GM19025 (cell line): ENCODE measurements around the gene TMEM222.

Source experiments
- ATAC-seq: cut with Tn5 transposase; IDR thresholded peaks from one replicate; pipeline ENCODE4 v1.9.1; 2021; ENCODE audit warnings: mild to moderate bottlenecking, low read depth, moderate library complexity; ENCODE audit not compliant: unreplicated experiment

TMEM222 gene

DNA sequence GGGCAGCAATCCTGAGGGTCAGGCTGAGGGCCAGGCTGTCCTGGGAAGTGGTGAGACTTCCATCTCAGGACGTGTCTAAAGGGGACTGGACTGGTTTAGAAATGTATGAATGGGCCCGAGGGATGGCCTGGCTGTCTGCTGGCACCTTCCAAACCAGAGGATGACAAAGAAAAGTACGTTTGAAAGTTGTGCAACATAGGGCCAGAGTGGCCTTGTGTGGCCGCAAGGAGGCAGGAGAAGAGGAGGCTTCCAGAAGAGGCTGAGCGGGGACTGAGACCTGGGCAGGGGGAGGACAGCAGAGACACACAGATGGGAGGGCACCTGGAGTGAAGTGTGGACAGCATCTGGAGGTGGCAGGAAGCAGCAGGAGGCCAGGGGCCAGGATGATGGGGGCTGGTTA lies 17.2 kb downstream of the TMEM222 start:
- no peak for ATAC-seq

DNA sequence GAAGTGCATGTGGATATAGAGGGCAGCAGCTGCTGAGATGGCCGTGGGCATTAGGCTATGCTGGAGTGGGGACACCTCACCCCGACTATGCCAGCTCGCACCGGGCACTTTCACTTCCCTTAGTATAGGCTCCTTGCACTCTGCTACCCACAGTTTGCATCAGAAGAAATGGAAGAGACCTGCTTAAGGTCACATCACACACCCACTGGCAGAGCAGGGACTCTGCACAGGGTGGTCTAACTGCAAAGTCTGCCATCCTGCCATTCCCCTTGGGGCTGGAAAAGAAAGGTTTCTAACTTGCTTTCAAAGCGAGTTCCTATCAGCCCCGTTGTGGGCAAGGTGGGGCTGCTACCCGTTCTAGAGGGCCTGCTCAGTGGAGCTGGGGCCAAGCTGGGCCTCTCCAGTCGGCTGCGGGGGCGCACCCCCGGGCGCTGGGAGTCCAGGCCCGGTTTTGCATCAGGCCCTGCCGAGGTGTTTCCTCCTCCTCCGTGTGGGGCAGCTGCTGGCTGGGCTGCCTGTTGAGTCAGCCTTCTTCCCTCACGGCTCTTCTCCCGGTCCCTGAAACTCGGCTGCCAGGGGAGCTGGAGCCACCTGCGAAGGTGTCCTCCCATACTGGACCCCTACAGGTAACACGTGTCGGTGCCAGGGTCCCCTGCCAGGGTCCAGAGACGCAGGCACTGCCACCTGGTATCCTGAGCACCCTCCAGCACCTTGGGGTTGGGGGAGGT lies 19.7 kb downstream of the TMEM222 start, which contains the start of gene SYTL1:
Gene SYTL1 (plus strand): TSS at position 498 of the 728 bp plus-strand sequence. CDS start 3,313 bp downstream, outside the sequence.
- ATAC-seq = no peak

DNA sequence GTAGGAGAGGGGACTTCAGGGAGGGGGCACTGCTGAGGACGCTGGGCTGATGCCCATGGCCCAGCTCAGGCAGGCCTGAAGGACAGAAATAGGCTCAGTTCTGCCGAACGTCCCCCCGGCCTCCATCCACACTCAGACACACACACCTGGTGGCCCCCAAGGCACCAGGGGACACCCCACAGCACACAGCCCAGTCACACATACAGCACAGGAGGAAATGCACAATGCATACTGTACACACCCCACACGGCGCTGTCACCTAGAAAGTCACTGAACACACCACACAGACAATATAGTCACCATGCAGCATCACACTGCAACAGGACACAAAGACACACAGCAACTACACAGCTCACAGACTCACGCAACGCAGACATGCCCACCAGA lies 20.4 kb downstream of the TMEM222 start:
- ATAC-seq = no peak

DNA sequence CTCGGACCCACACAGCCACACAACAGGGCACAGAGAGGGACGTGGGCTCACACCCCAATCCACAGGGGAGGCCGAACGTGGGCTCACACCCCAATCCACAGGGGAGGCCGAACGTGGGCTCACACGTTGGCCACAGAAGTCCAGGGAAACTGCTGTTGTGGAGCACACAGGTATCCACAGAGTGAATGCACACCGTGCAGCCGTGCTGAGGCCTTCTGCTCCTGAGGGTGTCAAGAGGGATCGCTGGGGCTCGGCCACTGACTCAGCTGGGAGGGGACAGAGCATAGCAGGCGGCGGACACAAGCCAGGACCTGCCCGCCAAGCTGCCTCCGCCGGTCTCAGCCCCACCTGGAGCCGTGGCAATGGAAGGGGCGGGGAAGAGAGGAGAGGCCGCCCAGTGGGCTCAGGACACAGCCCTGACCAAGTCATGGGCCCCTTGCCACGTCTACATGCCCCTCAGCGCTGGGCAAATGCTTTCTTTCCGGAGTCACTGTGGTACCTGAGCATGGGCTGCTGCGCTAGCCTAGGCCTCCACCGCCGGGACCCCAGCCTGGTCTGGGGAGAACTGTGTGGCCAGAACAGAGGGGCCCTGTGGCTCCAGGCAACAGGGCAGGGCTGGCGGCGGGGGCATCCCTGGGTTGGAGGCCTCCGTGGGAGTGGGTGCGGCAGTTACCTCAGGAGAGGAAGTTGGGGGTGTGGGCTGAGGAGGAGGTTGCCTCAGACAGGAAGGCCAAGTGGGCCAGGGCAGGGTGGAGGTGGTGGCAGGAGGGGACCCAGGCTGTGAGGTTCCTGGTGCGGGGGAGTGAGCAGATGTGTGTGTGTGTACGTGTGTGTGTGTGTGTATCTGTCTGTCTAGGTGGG lies 21.0 kb downstream of the TMEM222 start:
- no peak for ATAC-seq

DNA sequence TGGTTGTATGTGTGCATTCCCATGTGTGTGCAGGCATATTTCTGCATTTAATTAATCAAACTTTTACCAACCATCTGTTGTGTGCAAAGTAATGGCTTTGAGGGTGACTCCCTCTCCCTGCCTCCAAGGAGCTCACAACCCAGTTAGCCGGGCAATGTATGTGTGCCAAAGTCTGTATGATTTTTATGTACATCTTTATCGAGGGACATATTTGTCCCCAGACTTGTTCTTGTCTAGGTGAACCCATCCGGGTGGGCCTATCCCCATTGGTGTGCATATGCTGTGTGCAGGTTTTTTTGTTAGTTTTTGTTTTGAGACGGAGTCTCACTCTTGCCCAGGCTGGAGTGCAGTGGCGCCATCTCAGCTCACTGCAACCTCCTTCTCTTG lies 21.7 kb downstream of the TMEM222 start:
- ATAC-seq = no peak

DNA sequence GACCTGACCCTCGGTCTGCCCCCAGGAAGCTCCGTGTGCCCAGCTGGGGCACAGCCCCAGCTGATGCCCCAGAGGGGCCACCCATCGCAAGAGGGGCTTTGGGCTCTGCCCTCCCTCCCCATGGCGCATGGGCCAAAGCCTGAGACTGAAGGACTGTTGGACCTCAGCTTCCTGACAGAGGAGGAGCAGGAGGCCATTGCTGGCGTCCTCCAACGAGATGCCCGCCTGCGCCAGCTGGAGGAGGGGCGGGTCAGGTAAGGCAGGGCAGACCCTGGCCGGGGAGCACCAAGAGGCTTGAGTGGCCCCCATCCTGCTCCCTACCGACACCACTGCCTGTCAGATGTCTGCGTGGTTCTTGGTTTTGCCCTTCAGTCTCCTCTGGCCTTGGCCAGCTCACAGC lies 23.3 kb downstream of the TMEM222 start:
- ATAC-seq = no peak

DNA sequence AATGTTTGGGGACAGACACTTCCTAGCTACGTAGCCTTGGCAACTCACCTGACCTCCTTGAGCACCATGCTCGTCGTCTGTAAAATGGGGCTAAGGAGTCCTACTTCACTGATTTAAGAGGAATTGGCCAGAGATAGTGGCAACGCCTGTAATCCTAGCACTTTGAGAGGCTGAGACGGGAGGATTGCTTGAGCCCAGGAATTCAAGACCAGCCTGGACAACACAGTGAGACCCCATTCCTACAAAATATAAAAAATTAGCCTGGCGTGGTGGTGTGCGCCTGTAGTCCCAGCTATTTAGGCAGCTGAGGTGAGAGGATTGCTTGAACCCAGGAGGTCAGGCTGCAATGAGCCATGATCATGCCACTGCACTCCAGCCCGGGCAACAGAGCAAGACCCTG lies 24.4 kb downstream of the TMEM222 start:
- ATAC-seq = no peak

DNA sequence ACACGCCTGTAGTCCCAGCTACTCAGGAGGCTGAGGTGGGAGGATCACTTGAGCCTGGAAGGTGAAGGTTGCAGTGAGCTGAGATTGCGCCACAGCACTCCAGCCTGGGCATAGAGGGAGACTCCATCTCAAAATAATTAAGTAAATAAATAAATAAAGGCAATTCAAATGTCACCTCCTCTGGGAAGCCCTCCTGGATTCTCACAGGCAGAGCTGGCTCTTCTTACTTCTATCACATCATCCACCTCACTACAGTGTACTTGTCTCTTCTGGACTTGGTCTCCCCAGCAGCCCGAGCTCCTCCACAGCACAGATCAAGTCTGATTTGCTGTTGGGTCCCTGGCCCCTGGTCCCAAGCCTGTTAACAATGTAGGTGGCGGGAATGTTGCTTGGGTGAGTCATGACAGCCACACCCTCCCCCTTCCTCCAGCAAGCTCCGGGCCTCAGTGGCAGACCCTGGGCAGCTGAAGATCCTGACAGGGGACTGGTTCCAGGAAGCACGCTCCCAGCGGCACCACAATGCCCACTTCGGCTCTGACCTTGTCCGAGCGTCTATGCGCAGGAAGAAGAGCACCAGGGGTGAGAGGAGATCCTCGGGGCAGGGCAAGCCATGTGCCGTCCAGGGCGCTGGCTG lies 25.1 kb downstream of the TMEM222 start:
- ATAC-seq = no peak

DNA sequence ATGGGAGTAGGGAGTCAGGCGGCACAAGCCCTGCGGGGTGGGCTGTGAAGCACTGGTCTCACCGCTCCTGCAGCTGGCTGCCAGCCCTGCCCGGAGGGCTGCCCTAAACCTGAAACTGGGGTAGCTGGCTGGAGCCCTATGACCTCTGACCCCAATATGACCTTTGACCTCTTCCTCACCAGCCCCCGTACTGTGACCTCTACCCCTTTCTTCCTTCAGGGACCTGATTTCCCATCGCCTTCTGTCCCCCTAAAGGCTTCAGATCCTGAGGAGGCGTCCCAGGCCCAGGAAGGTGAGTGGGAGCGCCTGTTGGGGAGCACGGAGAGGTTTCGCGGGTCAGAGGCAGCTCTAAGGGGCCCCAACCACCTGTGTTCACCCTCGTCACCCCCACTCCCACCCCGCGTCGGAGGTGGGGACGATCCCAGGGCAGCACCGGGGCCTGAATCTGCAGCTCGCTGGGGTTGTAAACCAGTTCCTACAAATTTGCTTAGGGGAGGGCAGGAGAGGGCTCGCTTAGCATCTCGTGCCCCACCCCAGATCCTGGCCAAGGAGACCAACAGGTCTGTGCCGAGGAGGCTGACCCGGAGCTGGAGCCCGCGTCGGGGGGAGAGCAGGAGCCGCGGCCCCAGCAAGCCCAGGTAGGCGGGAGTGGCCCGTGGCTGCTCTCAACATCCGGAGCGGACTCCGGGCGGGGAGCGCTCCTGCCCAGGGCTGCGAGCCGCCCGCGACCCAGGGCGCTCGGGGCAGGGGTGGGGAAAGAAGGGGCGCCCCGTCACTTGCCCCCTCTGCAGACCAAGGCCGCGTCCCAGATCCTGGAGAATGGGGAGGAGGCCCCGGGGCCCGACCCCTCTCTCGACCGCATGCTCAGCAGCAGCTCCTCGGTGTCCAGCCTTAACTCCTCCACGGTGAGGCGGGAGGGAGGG lies 27.2 kb downstream of the TMEM222 start:
- no peak for ATAC-seq

DNA sequence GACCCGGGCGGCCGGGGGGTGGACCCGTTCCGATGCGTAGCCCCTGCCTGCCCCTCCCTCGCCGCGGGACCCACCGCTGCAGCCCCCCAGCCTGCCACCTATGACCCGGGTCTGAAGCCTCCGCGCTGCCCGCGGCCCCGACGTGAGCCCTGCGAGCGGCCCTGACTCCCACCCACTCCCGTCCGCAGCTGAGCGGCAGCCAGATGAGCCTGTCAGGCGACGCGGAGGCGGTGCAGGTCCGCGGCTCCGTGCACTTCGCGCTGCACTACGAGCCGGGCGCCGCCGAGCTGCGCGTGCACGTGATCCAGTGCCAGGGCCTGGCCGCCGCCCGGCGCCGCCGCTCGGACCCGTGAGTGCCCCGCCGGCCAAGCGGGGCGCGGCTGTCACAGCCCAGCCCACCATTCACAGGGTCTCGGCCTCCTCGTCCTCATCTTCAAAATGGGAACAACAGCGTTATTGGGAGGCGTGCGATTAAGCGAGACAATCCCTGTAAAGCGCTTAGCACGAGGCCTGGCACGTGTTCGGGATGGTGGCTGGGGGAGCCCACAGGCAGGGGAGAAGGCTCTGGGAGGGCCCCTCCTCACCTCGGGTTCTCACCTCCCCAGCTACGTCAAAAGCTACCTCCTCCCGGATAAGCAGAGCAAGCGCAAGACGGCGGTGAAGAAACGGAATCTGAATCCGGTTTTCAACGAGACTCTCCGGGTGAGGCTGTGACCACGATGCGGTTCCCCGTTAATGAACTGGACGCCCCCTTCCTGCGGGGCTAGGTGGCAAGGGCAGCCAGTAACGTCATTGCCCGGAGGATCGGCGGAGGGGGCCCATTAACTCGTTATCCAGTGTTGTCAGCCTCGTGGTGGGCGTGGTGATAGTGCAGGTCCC lies 28.1 kb downstream of the TMEM222 start:
- no peak for ATAC-seq

DNA sequence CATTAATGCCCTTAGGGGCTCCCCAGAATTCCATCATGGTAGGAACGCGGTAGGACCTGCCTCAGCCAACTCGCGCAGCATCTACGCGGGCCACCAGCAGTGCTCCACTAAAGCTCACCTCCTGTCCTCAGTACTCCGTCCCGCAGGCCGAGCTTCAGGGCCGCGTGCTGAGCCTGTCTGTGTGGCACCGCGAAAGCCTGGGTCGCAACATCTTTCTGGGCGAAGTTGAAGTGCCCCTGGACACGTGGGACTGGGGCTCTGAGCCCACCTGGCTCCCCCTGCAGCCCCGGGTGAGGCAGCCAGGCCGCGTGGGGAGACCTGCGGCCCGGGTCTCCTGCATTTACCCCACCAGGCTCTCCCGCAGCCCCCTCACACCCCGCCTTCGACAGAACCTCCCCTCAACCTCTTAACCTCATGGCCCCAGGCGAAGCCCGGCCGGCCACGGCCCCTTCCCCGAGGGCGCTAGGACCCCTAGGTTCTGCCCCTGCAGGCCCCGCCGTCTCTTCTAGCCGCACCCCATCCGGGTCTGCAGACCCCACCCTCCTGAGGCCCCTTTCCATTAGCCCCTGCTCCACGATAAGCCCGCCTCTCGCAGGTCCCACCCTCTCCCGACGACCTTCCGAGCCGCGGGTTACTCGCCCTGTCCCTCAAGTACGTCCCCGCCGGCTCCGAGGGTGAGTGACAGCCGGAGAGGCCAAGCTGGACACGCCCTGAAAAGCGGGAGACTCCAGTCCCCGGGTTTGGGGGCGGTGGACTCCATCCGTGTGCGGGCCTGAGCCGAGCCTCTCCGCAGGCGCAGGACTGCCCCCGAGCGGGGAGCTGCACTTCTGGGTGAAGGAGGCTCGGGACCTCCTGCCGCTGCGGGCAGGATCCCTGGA lies 28.9 kb downstream of the TMEM222 start:
- ATAC-seq = no peak

DNA sequence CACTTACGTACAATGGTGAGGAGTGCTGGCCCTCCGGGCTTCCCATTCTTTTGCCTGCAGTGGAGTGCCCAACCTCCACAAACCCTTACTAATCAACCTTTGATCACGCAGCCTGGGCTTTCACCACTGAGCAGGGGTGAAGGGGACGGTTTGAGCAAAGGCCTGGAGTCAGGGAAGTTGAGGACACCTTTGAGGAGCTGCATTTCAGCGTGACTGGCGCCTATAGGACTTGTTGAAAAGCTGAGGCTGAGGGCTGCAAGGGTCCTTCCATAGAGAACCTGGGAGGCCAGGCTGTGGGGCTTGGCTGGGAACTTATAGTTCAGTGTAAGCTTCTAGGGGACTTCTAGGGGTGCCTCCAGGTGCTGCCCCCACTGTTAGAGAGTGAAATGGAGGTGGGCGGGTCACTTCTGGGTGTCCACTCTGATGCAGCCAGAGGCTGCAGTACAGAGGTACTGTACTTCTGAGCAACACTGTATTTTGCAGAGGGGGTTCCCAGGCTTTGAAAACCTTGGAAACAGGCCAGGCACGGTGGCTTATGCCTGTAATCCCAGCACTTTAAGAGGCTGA lies 29.7 kb downstream of the TMEM222 start:
- no peak for ATAC-seq

DNA sequence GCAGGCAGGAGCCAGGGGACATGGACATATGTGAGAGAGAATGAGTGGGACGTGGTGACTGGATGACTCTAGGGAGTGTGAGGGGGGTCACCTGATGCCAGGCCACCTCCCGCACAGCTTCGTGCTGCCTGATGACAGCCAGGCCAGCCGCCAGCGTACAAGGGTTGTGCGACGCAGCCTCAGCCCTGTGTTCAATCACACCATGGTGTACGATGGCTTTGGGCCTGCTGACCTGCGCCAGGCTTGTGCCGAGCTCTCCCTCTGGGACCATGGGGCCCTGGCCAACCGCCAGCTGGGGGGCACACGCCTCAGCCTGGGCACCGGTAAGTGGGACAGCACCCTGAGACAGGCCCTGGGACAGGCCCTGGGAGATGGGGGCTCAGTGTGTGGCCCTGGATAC lies 31.2 kb downstream of the TMEM222 start:
- ATAC-seq = no peak

DNA sequence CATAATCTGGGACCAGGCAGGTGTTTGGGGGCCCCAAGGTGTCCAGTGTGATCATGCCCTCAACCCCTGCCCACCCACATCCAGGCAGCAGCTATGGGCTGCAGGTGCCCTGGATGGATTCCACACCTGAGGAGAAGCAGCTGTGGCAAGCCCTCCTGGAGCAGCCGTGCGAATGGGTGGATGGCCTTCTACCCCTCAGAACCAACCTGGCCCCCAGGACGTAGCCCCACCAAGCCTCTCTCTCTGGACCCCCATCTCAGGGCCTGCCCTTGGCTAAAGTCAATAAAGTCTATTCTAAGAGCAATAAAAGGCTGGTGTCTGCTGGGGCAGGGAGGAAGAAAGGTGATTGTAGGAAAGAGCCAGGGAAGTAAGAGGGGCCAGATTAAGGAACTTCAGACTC lies 31.7 kb downstream of the TMEM222 start:
- ATAC-seq = no peak

DNA sequence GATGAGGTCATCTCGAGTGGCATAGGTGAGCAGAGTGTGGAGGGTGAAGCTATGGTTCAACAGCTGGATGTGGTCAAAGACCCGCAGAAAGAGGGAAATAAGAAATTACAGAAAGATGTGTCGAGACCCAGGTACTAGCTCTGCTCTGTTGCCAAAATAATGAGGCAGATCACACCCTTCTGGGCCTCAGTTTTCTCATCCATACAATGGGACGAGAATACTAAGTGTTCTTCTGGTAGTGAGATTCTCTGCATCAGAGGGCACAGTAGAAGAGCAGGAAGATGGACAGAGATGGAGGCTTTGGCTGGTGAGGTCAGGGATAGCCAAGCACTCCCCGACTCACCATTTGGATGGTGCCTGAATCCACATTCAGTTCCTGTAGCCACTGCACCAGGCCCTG lies 33.7 kb downstream of the TMEM222 start:
- ATAC-seq = no peak

DNA sequence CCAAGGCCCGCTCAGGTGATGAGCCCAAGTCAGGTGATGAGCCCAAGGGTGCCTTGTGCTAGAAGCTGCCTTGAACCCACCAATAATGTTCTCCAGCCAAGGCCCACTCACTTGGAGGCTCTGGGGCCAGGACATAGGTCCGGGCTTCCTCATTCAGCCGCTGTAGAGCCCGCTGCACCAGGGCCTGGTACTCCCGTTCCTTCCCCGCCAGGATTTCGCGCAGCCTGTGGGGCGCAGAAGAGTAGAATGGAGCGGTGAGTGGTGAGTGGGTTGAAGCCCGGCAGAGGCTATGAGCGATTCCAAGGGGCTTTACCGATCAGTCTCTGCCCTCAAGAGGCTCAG lies 34.3 kb downstream of the TMEM222 start:
- no peak for ATAC-seq

DNA sequence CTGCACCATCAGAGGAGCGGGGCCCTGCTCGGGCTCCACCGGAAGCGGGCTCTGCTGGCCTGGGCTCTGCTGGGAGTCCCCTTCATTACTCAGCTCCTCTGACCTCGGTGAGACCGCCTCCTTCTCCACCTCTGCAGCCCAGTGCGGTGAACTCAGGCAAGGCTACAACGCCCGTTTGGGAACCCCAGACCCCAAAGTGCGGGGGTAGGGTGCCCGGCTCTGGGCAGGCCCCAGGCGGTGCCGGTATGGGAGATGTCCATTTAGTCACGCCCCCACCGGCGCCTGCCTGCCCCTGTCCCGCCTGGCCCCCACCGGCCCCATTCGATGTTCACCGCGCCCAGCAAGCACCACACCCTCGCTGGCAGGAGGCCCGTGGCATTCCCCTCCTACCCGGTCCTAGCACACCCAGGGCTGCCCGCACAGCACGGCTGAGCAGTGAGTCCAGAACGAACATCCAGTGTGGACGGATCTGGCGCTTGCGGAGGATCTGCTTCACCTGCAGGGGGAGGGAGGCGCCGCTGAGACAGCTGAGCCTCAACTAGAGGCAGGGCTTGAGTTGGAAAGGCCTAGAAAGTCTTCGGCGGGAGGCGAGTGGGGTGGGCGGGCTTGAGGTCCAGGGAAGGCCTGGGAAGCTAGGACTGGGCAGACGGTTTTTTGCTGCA lies 34.8 kb downstream of the TMEM222 start:
- no peak for ATAC-seq
